Parathyroid adenoma (tissue), 2 donors: ENCODE data around the gene RGS6.

Source experiments
- H2AFZ ChIP-seq: fragments of 300-600 bp; sonication (generic); one replicate; pipeline ENCODE4 v1.7.0; 2017; ENCODE audit warnings: antibody characterized with exemption, mild to moderate bottlenecking
- H3K27ac ChIP-seq: fragments of 300-600 bp; sonication (generic); one replicate; pipeline ENCODE4 v1.7.0; 2017
- H3K27me3 ChIP-seq: fragments of 300-600 bp; sonication (generic); one replicate; pipeline ENCODE4 v1.7.0; 2017; ENCODE audit warnings: low read length; ENCODE audit not compliant: control insufficient read depth, insufficient read depth
- H3K36me3 ChIP-seq: fragments of 300-600 bp; sonication (generic); one replicate; pipeline ENCODE4 v1.7.0; 2017; ENCODE audit warnings: low read length; ENCODE audit not compliant: control insufficient read depth, insufficient read depth
- H3K4me1 ChIP-seq: fragments of 300-600 bp; sonication (generic); one replicate; pipeline ENCODE4 v1.7.0; 2017; ENCODE audit warnings: control low read depth
- H3K4me2 ChIP-seq: fragments of 300-600 bp; sonication (generic); one replicate; pipeline ENCODE4 v1.7.0; 2017; ENCODE audit warnings: low read length
- H3K4me3 ChIP-seq: fragments of 300-600 bp; sonication (generic); one replicate; pipeline ENCODE4 v1.7.0; 2017; ENCODE audit warnings: low read depth, low read length
- H3K79me2 ChIP-seq: fragments of 300-600 bp; sonication (generic); one replicate; pipeline ENCODE4 v1.7.0; 2017; ENCODE audit warnings: control low read depth
- H3K9ac ChIP-seq: fragments of 300-600 bp; sonication (generic); one replicate; pipeline ENCODE4 v1.7.0; 2017; ENCODE audit warnings: mild to moderate bottlenecking
- H3K9me3 ChIP-seq: fragments of 300-600 bp; sonication (generic); one replicate; pipeline ENCODE4 v1.7.0; 2017; ENCODE audit warnings: low read length; ENCODE audit not compliant: control insufficient read depth
- TF ChIP-seq, protein P1 (sequence below): fragments of 300-600 bp; sonication (generic); IDR thresholded peaks from one replicate; pipeline ENCODE4 v1.7.0; 2017; ENCODE audit warnings: antibody characterized with exemption, mild to moderate bottlenecking
- donor health status: primary hyperparathyroidism.

Gene RGS6

DNA sequence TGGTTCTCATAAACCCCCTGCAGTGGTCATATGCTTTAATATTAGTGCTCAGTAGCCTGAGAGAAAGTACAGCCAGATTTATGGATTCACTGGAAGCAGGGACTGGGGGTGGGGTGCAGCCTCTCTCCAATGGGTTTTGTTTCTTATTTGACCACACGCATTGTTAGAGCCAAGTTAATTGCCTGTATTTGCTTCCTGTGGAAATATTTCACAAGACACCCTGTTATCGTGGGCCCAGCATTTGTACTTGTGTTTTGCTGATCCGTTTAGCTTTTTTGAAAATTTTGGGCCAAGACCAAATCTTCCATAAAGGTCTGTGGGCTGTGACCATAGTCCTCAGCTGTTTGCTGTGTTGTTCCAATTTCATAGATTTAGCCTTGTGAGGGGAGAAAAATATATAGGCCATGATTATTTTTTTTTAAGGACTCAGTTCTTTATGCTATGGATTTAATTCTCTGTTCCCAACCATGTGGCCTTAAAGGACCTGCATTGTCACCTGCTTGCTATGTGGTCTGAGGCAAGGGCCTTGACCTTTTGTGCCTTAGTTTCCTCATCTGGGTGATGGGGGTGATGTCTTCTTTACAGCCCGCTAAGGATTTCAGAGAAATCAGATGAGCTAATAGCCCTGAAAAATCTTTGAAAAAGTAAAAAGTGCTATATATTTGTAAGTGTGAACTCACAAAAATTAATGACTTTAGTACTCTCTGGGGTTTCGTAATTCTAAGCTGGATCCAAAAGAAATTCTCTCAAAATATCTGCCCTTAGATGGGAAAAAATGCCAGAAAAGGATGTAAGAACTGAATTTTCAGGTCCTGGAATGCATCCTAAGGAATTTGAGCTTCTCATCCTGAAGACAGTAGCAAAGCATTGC, 591.4 kb downstream of the RGS6 start:
- Histone ChIP-seq H3K27me3 (no peaks in the 10 kb centered on the region), H3K79me2 (no peaks in the 10 kb centered on the region), H2AFZ (no peak overlapping the region), H3K4me2 (no peak overlapping the region), H3K4me1 (peaks cover 3% of the 10 kb centered on the region), H3K36me3 (no peaks in the 10 kb centered on the region), H3K9me3 (no peaks in the 10 kb centered on the region), H3K27ac (no peak overlapping the region), H3K9ac (no peak overlapping the region), H3K4me3 (no peak overlapping the region)
- TF ChIP-seq, protein P1, sequence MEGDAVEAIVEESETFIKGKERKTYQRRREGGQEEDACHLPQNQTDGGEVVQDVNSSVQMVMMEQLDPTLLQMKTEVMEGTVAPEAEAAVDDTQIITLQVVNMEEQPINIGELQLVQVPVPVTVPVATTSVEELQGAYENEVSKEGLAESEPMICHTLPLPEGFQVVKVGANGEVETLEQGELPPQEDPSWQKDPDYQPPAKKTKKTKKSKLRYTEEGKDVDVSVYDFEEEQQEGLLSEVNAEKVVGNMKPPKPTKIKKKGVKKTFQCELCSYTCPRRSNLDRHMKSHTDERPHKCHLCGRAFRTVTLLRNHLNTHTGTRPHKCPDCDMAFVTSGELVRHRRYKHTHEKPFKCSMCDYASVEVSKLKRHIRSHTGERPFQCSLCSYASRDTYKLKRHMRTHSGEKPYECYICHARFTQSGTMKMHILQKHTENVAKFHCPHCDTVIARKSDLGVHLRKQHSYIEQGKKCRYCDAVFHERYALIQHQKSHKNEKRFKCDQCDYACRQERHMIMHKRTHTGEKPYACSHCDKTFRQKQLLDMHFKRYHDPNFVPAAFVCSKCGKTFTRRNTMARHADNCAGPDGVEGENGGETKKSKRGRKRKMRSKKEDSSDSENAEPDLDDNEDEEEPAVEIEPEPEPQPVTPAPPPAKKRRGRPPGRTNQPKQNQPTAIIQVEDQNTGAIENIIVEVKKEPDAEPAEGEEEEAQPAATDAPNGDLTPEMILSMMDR: no peak

DNA sequence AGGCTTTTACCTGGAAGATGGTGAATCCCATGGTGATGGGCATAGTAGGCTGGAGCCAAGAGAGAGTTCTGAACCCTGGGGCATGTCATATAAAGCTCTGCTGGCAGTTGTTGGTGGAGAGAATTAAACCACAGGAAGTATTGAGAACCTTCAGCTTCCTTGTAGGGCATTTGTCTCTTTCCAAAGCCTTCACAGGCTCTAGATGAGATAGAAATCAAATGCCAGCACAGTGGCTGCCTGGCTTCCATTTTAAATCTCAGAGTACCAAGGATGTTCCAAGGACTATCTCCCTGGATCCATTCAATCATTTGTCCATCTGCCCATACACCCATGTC, 592.0 kb downstream of the RGS6 start:
- peaks cover 3% of the 10 kb centered on the region for H3K4me1 ChIP-seq
- no peaks in the 10 kb centered on the region for H3K79me2 ChIP-seq
- H3K9me3 ChIP-seq: no peaks in the 10 kb centered on the region
- H3K9ac ChIP-seq: no peak overlapping the region
- no peak overlapping the region for H2AFZ ChIP-seq
- no peak overlapping the region for H3K4me3 ChIP-seq
- H3K27ac ChIP-seq: no peak overlapping the region
- TF ChIP-seq, protein P1: no peak
- no peak overlapping the region for H3K4me2 ChIP-seq
- no peaks in the 10 kb centered on the region for H3K36me3 ChIP-seq
- H3K27me3 ChIP-seq: no peaks in the 10 kb centered on the region

DNA sequence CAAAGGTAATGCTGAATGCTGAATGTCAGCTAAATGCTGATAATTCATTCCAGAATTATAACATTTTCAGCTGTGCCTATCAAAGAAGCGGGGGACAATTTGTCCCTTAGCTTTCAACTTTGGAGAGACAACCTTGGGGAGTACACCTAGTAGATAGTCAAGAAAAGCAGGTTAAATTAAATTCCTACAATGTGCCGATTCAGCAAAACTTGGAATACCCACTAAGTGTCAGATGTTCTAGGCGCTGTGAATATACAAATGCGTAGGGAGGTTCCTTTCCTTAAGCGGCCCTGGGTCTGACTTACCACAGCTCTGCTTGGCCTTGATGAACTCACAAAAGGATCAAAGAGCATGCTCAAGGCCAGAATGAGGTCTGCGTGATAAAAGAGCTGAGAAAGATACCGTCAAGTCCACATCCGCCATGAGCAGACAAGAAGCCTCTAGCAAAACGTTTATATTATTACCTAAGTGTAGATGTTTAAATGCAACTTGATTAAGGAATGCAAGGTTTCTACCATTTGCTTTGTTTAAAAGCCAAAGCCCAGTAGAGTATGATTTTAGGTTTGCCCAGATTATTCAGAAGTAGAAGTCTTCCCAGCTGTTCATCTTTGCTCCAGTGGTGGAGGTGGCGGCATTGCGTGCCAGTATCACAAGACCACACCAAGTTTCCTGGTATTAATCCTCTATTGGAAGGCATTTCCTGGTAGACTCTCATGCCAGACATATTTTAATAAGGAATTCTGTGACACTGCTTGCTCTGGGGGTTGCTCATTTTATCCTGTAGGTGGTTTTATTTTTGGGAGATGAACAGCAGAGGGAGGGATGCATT, 593.1 kb downstream of the RGS6 start:
- H3K4me3 ChIP-seq: no peak overlapping the region
- H3K79me2 ChIP-seq: no peaks in the 10 kb centered on the region
- H3K36me3 ChIP-seq: no peaks in the 10 kb centered on the region
- no peaks in the 10 kb centered on the region for H3K9me3 ChIP-seq
- TF ChIP-seq, protein P1: no peak
- no peaks in the 10 kb centered on the region for H3K27me3 ChIP-seq
- H3K4me1 ChIP-seq: peaks cover 3% of the 10 kb centered on the region
- H3K9ac ChIP-seq: no peak overlapping the region
- no peak overlapping the region for H2AFZ ChIP-seq
- no peak overlapping the region for H3K27ac ChIP-seq
- no peak overlapping the region for H3K4me2 ChIP-seq

DNA sequence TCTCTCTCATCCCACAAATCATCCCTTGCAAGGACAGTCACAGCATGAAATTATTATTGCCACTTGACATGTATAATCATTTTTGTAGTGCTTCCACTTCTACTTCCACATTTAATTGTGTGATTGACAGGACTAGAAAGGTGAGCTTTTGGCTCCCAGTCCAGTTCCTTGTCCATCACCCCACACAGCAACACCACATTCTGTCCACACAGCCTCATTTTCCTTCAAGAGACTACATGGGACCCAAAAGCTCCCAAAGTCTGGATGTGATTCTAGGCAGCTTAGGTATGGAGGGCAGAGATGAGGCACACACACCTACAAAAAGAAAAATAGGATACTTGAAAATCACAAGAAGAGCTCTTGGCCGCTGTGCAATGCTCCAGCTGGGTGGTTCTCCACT, 595.4 kb downstream of the RGS6 start:
- Histone ChIP-seq H3K4me2 (no peak overlapping the region), H3K36me3 (no peaks in the 10 kb centered on the region), H3K9me3 (no peaks in the 10 kb centered on the region), H2AFZ (no peak overlapping the region), H3K27me3 (no peaks in the 10 kb centered on the region), H3K79me2 (no peaks in the 10 kb centered on the region), H3K4me1 (peaks cover 3% of the 10 kb centered on the region), H3K4me3 (no peak overlapping the region), H3K27ac (no peak overlapping the region), H3K9ac (no peak overlapping the region)
- TF ChIP-seq, protein P1: no peak
